ENCODE data around the gene DLGAP1. TPM values are rescaled to one million over a fixed set of nuclear protein-coding genes. Genes with fewer than 3 reads are reported as not detected.
"Not testable (repeated sequence)": the region's sequence is repeated elsewhere in the genome, so short reads cannot be mapped to it uniquely, and the experiment has no call there.

Gene DLGAP1
- total and polyA plus RNA-seq, 7 donors = 0.13 to 2.6 (median 1.3) TPM; not detected in 1

- 9 to 13% methylated on average over 7 of the region's 7 CpGs for WGBS, 2 donors
- no peak for TF ChIP-seq POLR2A (IDR thresholded peaks at IDR 0.05)
- TF ChIP-seq EP300 (IDR thresholded peaks at IDR 0.05) = no peak
- TF ChIP-seq POLR2AphosphoS5 (IDR thresholded peaks at IDR 0.05) = no peak
- TF ChIP-seq, protein P1, sequence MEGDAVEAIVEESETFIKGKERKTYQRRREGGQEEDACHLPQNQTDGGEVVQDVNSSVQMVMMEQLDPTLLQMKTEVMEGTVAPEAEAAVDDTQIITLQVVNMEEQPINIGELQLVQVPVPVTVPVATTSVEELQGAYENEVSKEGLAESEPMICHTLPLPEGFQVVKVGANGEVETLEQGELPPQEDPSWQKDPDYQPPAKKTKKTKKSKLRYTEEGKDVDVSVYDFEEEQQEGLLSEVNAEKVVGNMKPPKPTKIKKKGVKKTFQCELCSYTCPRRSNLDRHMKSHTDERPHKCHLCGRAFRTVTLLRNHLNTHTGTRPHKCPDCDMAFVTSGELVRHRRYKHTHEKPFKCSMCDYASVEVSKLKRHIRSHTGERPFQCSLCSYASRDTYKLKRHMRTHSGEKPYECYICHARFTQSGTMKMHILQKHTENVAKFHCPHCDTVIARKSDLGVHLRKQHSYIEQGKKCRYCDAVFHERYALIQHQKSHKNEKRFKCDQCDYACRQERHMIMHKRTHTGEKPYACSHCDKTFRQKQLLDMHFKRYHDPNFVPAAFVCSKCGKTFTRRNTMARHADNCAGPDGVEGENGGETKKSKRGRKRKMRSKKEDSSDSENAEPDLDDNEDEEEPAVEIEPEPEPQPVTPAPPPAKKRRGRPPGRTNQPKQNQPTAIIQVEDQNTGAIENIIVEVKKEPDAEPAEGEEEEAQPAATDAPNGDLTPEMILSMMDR (IDR thresholded peaks at IDR 0.05) = peak in 3 of 4 experiments; percentile 48 to 66 (median 51)
- peaks cover 0 to 2% (median 0%) of the 10 kb centered on the region in 3 donors for H3K27me3 ChIP-seq
- H3K4me3 ChIP-seq = peak overlapping the region in 1 of 4 donors; percentile 2
- intact Hi-C loops (cut with DNase I) = loop anchor here (5.0 to 10.0 kb wide), 2 partner anchors 164 to 291 kb away; no protein-coding TSS in a partner anchor
- H3K27ac ChIP-seq = no peak overlapping the region
- no peaks in the 10 kb centered on the region for H3K9me3 ChIP-seq
- no peak for DNase-seq
- H3K36me3 ChIP-seq = no peaks in the 10 kb centered on the region
- peaks cover 0 to 8% (median 2%) of the 10 kb centered on the region in 4 donors for H3K4me1 ChIP-seq
Measured at GRCh38 chr18:3703732-3704176, 751.4 kb downstream of the DLGAP1 start.

DNA sequence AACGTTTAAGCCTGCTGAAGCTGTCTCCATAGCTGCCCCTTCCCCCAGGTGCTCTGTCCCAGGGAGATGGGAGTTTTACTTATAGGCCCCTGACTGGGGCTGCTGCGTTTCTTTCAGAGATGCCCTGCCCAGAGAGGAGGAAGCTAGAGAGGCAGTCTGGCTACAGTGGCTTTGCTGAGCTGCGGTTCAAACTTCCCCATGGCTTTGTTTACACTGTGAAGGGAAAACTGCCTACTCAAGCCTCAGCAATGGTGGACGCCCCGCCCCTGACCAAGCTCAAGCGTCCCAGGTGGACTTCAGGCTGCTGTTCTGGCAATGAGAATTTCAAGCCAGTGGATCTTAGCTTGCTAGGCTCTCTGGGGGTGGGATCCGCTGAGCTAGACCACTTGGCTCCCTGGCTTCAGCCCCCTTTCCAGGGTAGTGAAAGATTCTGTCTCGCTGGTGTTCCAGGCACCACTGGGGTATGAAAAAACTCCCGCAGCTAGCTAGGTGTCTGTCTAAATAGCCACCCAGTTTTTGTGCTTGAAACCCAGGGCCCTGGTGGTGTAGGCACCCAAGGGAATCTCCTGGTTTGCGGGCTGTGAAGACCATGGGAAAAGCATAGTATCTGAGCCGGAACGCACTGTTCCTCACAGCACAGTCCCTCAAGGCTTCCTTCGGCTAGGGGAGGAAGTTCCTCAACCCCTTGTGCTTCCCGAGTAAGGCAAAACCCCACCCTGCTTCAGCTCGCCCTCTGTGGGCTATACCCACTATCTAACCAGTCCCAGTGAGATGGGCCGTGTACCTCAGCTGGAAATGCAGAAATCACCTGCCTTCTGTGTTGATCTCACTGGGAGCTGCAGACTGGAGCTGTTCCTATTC lies 755.2 kb downstream of the DLGAP1 start:
- peak in 1 of 4 donors; percentile 39 for TF ChIP-seq POLR2AphosphoS5 (IDR thresholded peaks at IDR 0.05)
- H3K4me1 ChIP-seq, H3K9me3 ChIP-seq, H3K4me3 ChIP-seq, H3K27me3 ChIP-seq, H3K36me3 ChIP-seq: not testable (repeated sequence)
- intact Hi-C loops (cut with DNase I) = loop anchor here (5.0 to 10.0 kb wide), 2 partner anchors 167 to 295 kb away; no protein-coding TSS in a partner anchor
- WGBS, 2 donors = 40 to 56% methylated on average over 16 of the region's 16 CpGs
- DNase-seq = peak; percentile 69
- H3K27ac ChIP-seq = peak overlapping the region; percentile 23 to 53 (median 44)

DNA sequence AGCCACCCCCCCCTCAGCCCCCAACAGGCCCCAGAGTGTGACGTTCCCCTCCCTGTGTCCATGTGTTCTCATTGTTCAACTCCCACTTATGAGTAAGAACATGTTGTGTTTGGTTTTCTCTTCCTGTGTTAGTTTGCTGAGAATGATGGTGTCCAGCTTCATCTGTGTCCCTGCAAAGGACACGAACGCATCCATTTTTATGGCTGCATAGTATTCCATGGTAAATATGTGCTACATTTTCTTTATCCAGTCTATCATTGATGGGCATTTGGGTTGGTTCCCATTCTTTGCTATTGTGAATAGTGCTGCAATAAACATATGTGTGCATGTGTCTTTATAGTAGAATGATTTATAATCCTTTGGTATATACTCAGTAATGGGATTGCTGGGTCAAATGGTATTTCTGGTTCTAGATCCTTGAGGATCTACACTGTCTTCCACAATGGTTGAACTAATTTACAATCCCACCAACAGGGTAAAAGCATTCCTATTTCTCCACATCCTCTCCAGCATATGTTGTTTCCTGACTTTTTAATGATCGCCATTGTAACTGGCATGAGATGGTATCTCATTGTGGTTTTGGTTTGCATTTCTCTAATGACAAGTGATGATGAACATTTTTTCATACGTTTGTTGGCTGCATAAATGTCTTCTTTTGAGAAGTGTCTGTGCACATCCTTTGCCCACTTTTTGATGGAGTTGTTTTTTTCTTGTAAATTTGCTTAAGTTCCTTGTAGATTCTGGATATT lies 760.9 kb downstream of the DLGAP1 start:
- H3K36me3 ChIP-seq; H3K4me1 ChIP-seq; intact Hi-C loops (cut with DNase I); H3K4me3 ChIP-seq; H3K27ac ChIP-seq; H3K9me3 ChIP-seq; H3K27me3 ChIP-seq; DNase-seq: not testable (repeated sequence)
- WGBS, 2 donors = 75 to 86% methylated on average over 5 of the region's 5 CpGs

- intact Hi-C loops (cut with DNase I) = no loop called here
- H3K27me3 ChIP-seq = no peaks in the 10 kb centered on the region
- DNase-seq = no peak
- H3K36me3 ChIP-seq = no peaks in the 10 kb centered on the region
- H3K4me3 ChIP-seq = no peak overlapping the region
- no peak for TF ChIP-seq EP300 (IDR thresholded peaks at IDR 0.05)
- TF ChIP-seq POLR2AphosphoS5 (IDR thresholded peaks at IDR 0.05) = no peak
- TF ChIP-seq POLR2A (IDR thresholded peaks at IDR 0.05) = no peak
- TF ChIP-seq, protein P1 (IDR thresholded peaks at IDR 0.05) = no peak
- H3K9me3 ChIP-seq = no peaks in the 10 kb centered on the region
- 19 to 41% methylated on average over 2 of the region's 2 CpGs for WGBS, 2 donors
- no peaks in the 10 kb centered on the region for H3K4me1 ChIP-seq
- no peak overlapping the region for H3K27ac ChIP-seq
Measured at GRCh38 chr18:3693410-3693809, 761.7 kb downstream of the DLGAP1 start.

GRCh38 chr18:3692691-3693090 lies 762.4 kb downstream of the DLGAP1 start:
- WGBS, 2 donors = 95 to 96% methylated on average over 2 of the region's 2 CpGs
- H3K27ac ChIP-seq = no peak overlapping the region
- no peak for DNase-seq
- no peaks in the 10 kb centered on the region for H3K27me3 ChIP-seq
- H3K4me1 ChIP-seq = no peaks in the 10 kb centered on the region
- intact Hi-C loops (cut with DNase I) = no loop called here
- no peaks in the 10 kb centered on the region for H3K36me3 ChIP-seq
- no peaks in the 10 kb centered on the region for H3K9me3 ChIP-seq
- TF ChIP-seq, protein P1 (IDR thresholded peaks at IDR 0.05) = no peak
- H3K4me3 ChIP-seq = no peak overlapping the region
